Activated naive CD8-positive, alpha-beta T cell (primary cell): ENCODE results near the gene ING3.

Experiments
- H3K27ac Mint-ChIP-seq: one replicate; pipeline ENCODE4 v1.8.0; 2021; ENCODE audit warnings: mixed read lengths
- H3K27me3 Mint-ChIP-seq: one replicate; pipeline ENCODE4 v1.8.0; 2021; ENCODE audit warnings: mixed read lengths
- H3K36me3 Mint-ChIP-seq: one replicate; pipeline ENCODE4 v1.8.0; 2021; ENCODE audit warnings: mixed read lengths
- H3K4me1 Mint-ChIP-seq: one replicate; pipeline ENCODE4 v1.8.0; 2021; ENCODE audit warnings: low read depth, mixed read lengths
- H3K4me3 Mint-ChIP-seq: one replicate; pipeline ENCODE4 v1.8.0; 2021; ENCODE audit warnings: mild to moderate bottlenecking, mixed read lengths
- H3K9me3 Mint-ChIP-seq: one replicate; pipeline ENCODE4 v1.8.0; 2021; ENCODE audit warnings: low read depth, mixed read lengths

The ING3 gene

GRCh38 chr7:121019018-121019417 is 68.4 kb downstream of the ING3 start:
- Mint-ChIP-seq H3K36me3 (no peaks in the 10 kb centered on the region), H3K27me3 (peaks cover 1% of the 10 kb centered on the region), H3K27ac (no peak overlapping the region), H3K4me1 (no peaks in the 10 kb centered on the region), H3K4me3 (no peak overlapping the region), H3K9me3 (no peaks in the 10 kb centered on the region)

GRCh38 chr7:121020249-121020988 is 69.8 kb downstream of the ING3 start:
- Mint-ChIP-seq H3K9me3 (no peaks in the 10 kb centered on the region), H3K27me3 (peaks cover 1% of the 10 kb centered on the region), H3K4me1 (no peaks in the 10 kb centered on the region), H3K4me3 (no peak overlapping the region), H3K27ac (no peak overlapping the region), H3K36me3 (no peaks in the 10 kb centered on the region)

- Mint-ChIP-seq H3K4me3 (no peak overlapping the region), H3K9me3 (no peaks in the 10 kb centered on the region), H3K27me3 (peaks cover 1% of the 10 kb centered on the region), H3K4me1 (no peaks in the 10 kb centered on the region), H3K36me3 (no peaks in the 10 kb centered on the region), H3K27ac (no peak overlapping the region)
Observed at GRCh38 chr7:121020989-121021969, 70.7 kb downstream of the ING3 start.

GRCh38 chr7:121023194-121023593 is 72.6 kb downstream of the ING3 start:
- H3K36me3 Mint-ChIP-seq: no peaks in the 10 kb centered on the region
- no peak overlapping the region for H3K27ac Mint-ChIP-seq
- no peaks in the 10 kb centered on the region for H3K9me3 Mint-ChIP-seq
- no peak overlapping the region for H3K4me3 Mint-ChIP-seq
- H3K4me1 Mint-ChIP-seq: no peaks in the 10 kb centered on the region
- H3K27me3 Mint-ChIP-seq: no peaks in the 10 kb centered on the region

GRCh38 chr7:121023683-121024511 is 73.3 kb downstream of the ING3 start:
- Mint-ChIP-seq H3K36me3 (no peaks in the 10 kb centered on the region), H3K27me3 (peaks cover 2% of the 10 kb centered on the region), H3K27ac (no peak overlapping the region), H3K4me3 (no peak overlapping the region), H3K9me3 (no peaks in the 10 kb centered on the region), H3K4me1 (no peaks in the 10 kb centered on the region)

GRCh38 chr7:121024611-121025010 is 74.0 kb downstream of the ING3 start:
- peaks cover 2% of the 10 kb centered on the region for H3K27me3 Mint-ChIP-seq
- H3K9me3 Mint-ChIP-seq: no peaks in the 10 kb centered on the region
- H3K36me3 Mint-ChIP-seq: no peaks in the 10 kb centered on the region
- no peak overlapping the region for H3K27ac Mint-ChIP-seq
- no peak overlapping the region for H3K4me3 Mint-ChIP-seq
- no peaks in the 10 kb centered on the region for H3K4me1 Mint-ChIP-seq

GRCh38 chr7:121026159-121026558 is 75.6 kb downstream of the ING3 start:
- no peak overlapping the region for H3K4me3 Mint-ChIP-seq
- H3K27me3 Mint-ChIP-seq: peaks cover 2% of the 10 kb centered on the region
- no peaks in the 10 kb centered on the region for H3K9me3 Mint-ChIP-seq
- no peaks in the 10 kb centered on the region for H3K4me1 Mint-ChIP-seq
- H3K36me3 Mint-ChIP-seq: no peaks in the 10 kb centered on the region
- no peak overlapping the region for H3K27ac Mint-ChIP-seq

GRCh38 chr7:121026577-121027111 is 76.1 kb downstream of the ING3 start:
- H3K27me3 Mint-ChIP-seq: peaks cover 2% of the 10 kb centered on the region
- H3K27ac Mint-ChIP-seq: no peak overlapping the region
- no peaks in the 10 kb centered on the region for H3K9me3 Mint-ChIP-seq
- no peaks in the 10 kb centered on the region for H3K36me3 Mint-ChIP-seq
- no peaks in the 10 kb centered on the region for H3K4me1 Mint-ChIP-seq
- no peak overlapping the region for H3K4me3 Mint-ChIP-seq
